Measurements from ENCODE around the gene SCIMP.

DNA sequence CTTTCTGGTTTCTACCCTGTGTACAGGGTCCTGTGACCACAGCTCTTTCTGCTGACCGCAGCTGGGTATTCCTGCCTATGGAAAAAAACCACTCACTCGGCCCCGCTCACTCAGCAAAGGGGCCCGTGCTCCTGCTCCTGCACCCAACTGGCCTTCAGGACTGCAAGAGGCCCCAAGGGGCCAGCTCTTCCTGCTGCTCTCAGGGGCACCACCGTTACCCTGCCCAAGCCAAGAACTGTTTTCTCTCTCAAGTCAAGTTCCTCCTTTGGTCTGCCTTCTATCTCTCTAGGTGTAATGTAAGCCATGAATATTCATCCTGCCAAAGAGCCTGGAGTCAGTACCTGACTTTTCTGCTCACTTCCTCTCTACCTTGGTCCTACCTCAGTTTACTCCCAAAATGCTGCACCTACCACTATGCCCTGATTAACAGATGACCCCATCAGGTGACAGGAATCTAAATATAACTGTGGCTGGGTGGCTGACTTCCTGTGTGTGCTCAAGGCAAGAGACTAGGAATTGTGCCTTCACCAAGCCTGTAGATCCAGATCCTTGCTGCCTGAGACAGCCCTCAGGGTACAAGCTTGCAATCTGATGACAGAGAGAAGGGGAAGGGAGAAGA is 20.4 kb upstream of the SCIMP start:
- TF ChIP-seq, protein P1, sequence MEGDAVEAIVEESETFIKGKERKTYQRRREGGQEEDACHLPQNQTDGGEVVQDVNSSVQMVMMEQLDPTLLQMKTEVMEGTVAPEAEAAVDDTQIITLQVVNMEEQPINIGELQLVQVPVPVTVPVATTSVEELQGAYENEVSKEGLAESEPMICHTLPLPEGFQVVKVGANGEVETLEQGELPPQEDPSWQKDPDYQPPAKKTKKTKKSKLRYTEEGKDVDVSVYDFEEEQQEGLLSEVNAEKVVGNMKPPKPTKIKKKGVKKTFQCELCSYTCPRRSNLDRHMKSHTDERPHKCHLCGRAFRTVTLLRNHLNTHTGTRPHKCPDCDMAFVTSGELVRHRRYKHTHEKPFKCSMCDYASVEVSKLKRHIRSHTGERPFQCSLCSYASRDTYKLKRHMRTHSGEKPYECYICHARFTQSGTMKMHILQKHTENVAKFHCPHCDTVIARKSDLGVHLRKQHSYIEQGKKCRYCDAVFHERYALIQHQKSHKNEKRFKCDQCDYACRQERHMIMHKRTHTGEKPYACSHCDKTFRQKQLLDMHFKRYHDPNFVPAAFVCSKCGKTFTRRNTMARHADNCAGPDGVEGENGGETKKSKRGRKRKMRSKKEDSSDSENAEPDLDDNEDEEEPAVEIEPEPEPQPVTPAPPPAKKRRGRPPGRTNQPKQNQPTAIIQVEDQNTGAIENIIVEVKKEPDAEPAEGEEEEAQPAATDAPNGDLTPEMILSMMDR (conservative IDR thresholded peaks at IDR 0.05 in 1 of 2, IDR thresholded peaks at IDR 0.05 in 1 of 2; ENCODE audit: extremely low read depth in 1 of 2, insufficient read depth in 1 of 2, low read depth in 1 of 2, low read length in 2 of 2) = no peak
- no peak for TF ChIP-seq EZH2 (IDR thresholded peaks at IDR 0.05; ENCODE audit: borderline replicate concordance, low read length)

Data from mammary epithelial cell (primary cell).